IMR-90 (cell line): ENCODE results near the gene LCP1.

Experiments
- CTCF ChIP-seq: conservative IDR thresholded peaks from 2 replicates; pipeline ENCODE4 v1.5.1; 2012; ENCODE audit warnings: mild to moderate bottlenecking, low read depth, low read length, improper control_type of control experiment
- MXI1 ChIP-seq: IDR thresholded peaks from 2 replicates; pipeline ENCODE4 v1.6.1; 2012; ENCODE audit warnings: low read depth, mild to moderate bottlenecking, low read length, moderate library complexity, borderline replicate concordance
- RCOR1 ChIP-seq: IDR thresholded peaks from 2 replicates; pipeline ENCODE4 v1.6.1; 2012; ENCODE audit warnings: mild to moderate bottlenecking, low read length, improper control_type of control experiment; ENCODE audit not compliant: insufficient replicate concordance
- SMC3 ChIP-seq: fragments of 150-350 bp; IDR thresholded peaks from 2 replicates; pipeline ENCODE4 v1.6.1; 2016; ENCODE audit warnings: low read depth, mild to moderate bottlenecking, antibody characterized with exemption, low read length, moderate library complexity

- TF ChIP-seq RCOR1 (no peak), CTCF (no peak), MXI1 (no peak), SMC3 (no peak)
Observed at GRCh38 chr13:46183018-46183946, 1.3 kb upstream of the LCP1 start.
